ENCODE results near the gene ZNF326. TPM values are rescaled to one million over a fixed set of nuclear protein-coding genes. Genes with fewer than 3 reads are reported as not detected.

ZNF326 gene
- polyA plus RNA-seq, 1 of the 3 experiments (the other 2 are of a cell fraction) = 16.4 TPM

GRCh38 chr1:90046635-90047034 lies 51.7 kb downstream of the ZNF326 start:
- no peak overlapping the region for H3K27ac ChIP-seq (ENCODE audit: low read depth in 2 of 2, low read length in 1 of 2)
- no peaks in the 10 kb centered on the region for H3K36me3 ChIP-seq (replicated peaks in 1 of 2; ENCODE audit: control insufficient read depth in 1 of 2, insufficient read depth in 2 of 2, low read length in 1 of 2)
- H3K4me1 ChIP-seq (ENCODE audit: control insufficient read depth in 1 of 2, insufficient read depth in 2 of 2, low read depth in 1 of 2, low read length in 1 of 2) = peaks cover 0 to 4% of the 10 kb centered on the region in 2 experiments; a peak in 1 of 4 replicates
- TF ChIP-seq JUND (IDR thresholded peaks at IDR 0.05) = no peak
- TF ChIP-seq GATA2 (CRISPR knock-in tag; IDR thresholded peaks at IDR 0.05) = no peak
- TF ChIP-seq SIN3A (IDR thresholded peaks at IDR 0.05; ENCODE audit: borderline replicate concordance, low read depth, low read length) = no peak
- no peak for TF ChIP-seq MEF2A (IDR thresholded peaks at IDR 0.05; ENCODE audit: borderline replicate concordance, low read depth)
- TF ChIP-seq EP300 (IDR thresholded peaks at IDR 0.05; ENCODE audit: borderline replicate concordance in 1 of 2, low read depth in 1 of 2, low read length in 1 of 2) = no peak
- TF ChIP-seq CHD2 (IDR thresholded peaks at IDR 0.05; ENCODE audit: low read length, partially characterized antibody) = no peak
- TF ChIP-seq RFX5 (IDR thresholded peaks at IDR 0.05; ENCODE audit: low read length) = no peak
- TF ChIP-seq RCOR1 (IDR thresholded peaks at IDR 0.05; ENCODE audit: low read length) = no peak
- TF ChIP-seq TAF1 (IDR thresholded peaks at IDR 0.05; ENCODE audit: borderline replicate concordance, low read depth, low read length) = no peak
- TF ChIP-seq, protein P1, sequence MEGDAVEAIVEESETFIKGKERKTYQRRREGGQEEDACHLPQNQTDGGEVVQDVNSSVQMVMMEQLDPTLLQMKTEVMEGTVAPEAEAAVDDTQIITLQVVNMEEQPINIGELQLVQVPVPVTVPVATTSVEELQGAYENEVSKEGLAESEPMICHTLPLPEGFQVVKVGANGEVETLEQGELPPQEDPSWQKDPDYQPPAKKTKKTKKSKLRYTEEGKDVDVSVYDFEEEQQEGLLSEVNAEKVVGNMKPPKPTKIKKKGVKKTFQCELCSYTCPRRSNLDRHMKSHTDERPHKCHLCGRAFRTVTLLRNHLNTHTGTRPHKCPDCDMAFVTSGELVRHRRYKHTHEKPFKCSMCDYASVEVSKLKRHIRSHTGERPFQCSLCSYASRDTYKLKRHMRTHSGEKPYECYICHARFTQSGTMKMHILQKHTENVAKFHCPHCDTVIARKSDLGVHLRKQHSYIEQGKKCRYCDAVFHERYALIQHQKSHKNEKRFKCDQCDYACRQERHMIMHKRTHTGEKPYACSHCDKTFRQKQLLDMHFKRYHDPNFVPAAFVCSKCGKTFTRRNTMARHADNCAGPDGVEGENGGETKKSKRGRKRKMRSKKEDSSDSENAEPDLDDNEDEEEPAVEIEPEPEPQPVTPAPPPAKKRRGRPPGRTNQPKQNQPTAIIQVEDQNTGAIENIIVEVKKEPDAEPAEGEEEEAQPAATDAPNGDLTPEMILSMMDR (IDR thresholded peaks at IDR 0.05) = no peak
- no peak for TF ChIP-seq RAD21 (IDR thresholded peaks at IDR 0.05; ENCODE audit: low read length)
- TF ChIP-seq GABPA (IDR thresholded peaks at IDR 0.05; ENCODE audit: low read depth) = no peak
- no peak for TF ChIP-seq FOXJ3 (CRISPR knock-in tag; IDR thresholded peaks at IDR 0.05)
- TF ChIP-seq NFIC (IDR thresholded peaks at IDR 0.05; ENCODE audit: borderline replicate concordance) = no peak
- TF ChIP-seq, protein P2, sequence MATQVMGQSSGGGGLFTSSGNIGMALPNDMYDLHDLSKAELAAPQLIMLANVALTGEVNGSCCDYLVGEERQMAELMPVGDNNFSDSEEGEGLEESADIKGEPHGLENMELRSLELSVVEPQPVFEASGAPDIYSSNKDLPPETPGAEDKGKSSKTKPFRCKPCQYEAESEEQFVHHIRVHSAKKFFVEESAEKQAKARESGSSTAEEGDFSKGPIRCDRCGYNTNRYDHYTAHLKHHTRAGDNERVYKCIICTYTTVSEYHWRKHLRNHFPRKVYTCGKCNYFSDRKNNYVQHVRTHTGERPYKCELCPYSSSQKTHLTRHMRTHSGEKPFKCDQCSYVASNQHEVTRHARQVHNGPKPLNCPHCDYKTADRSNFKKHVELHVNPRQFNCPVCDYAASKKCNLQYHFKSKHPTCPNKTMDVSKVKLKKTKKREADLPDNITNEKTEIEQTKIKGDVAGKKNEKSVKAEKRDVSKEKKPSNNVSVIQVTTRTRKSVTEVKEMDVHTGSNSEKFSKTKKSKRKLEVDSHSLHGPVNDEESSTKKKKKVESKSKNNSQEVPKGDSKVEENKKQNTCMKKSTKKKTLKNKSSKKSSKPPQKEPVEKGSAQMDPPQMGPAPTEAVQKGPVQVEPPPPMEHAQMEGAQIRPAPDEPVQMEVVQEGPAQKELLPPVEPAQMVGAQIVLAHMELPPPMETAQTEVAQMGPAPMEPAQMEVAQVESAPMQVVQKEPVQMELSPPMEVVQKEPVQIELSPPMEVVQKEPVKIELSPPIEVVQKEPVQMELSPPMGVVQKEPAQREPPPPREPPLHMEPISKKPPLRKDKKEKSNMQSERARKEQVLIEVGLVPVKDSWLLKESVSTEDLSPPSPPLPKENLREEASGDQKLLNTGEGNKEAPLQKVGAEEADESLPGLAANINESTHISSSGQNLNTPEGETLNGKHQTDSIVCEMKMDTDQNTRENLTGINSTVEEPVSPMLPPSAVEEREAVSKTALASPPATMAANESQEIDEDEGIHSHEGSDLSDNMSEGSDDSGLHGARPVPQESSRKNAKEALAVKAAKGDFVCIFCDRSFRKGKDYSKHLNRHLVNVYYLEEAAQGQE (IDR thresholded peaks at IDR 0.05; ENCODE audit: low read depth, low read length) = no peak
- TF ChIP-seq, protein P3, sequence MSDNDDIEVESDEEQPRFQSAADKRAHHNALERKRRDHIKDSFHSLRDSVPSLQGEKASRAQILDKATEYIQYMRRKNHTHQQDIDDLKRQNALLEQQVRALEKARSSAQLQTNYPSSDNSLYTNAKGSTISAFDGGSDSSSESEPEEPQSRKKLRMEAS (IDR thresholded peaks at IDR 0.05; ENCODE audit: low read depth) = no peak
- no peak for TF ChIP-seq USF1 (IDR thresholded peaks at IDR 0.05; ENCODE audit: borderline replicate concordance, low read depth)
- TF ChIP-seq NRF1 (IDR thresholded peaks at IDR 0.05; ENCODE audit: low read depth, low read length) = no peak
- no peak for TF ChIP-seq EZH2phosphoT487 (IDR thresholded peaks at IDR 0.05; ENCODE audit: borderline replicate concordance, low read depth)
- H3K79me2 ChIP-seq (ENCODE audit: insufficient read depth) = no peaks in the 10 kb centered on the region
- H4K20me1 ChIP-seq (ENCODE audit: insufficient read depth) = no peaks in the 10 kb centered on the region
- H2AFZ ChIP-seq (ENCODE audit: low read depth) = no peak overlapping the region
- H3K27me3 ChIP-seq (ENCODE audit: insufficient read depth) = peaks cover 6% of the 10 kb centered on the region; the same call in 1 of the 2 replicates
- no peak overlapping the region for H3K4me2 ChIP-seq
- no peak overlapping the region for H3K9ac ChIP-seq
- WGBS (ENCODE audit: low lambda C conversion rate) = 58% methylated on average over 3 of the region's 3 CpGs
- no peak for DNase-seq
- no peak overlapping the region for H3K4me3 ChIP-seq (ENCODE audit: low read depth in 2 of 2, low read length in 1 of 2)
- no peaks in the 10 kb centered on the region for H3K9me3 ChIP-seq
- ChIA-PET POLR2A (no interaction called here), CTCF (interaction anchor here (0.7 to 3.3 kb wide), 16 partner anchors 11 to 1582 kb away, joined by 3 to 43 read pairs (median 3); no protein-coding TSS in a partner anchor)
- no peaks in the 10 kb centered on the region for H3K9me2 ChIP-seq
- no peaks in the 10 kb centered on the region for H3F3A ChIP-seq (replicated peaks; ENCODE audit: insufficient read depth)
